PFSK-1 (cell line): ENCODE measurements around the gene NACC2.

Source experiments
- FOXP2 ChIP-seq: optimal IDR thresholded peaks from 2 replicates; pipeline ENCODE3; 2011; ENCODE audit warnings: borderline replicate concordance, control low read depth, inconsistent platforms; ENCODE audit not compliant: insufficient read depth; ENCODE audit errors: extremely low read length, extremely low read depth
- POLR2AphosphoS5 ChIP-seq: IDR thresholded peaks from 2 replicates; pipeline ENCODE4 v1.6.1; 2012; ENCODE audit warnings: low read depth, mild to moderate bottlenecking, control low read depth, low read length, moderate library complexity
- SIN3A ChIP-seq: IDR thresholded peaks from 2 replicates; pipeline ENCODE4 v1.6.1; 2012; ENCODE audit warnings: mild to moderate bottlenecking, low read length, moderate library complexity, borderline replicate concordance; ENCODE audit not compliant: insufficient read depth
- TAF1 ChIP-seq: IDR thresholded peaks from 2 replicates; pipeline ENCODE4 v1.6.1; 2012; ENCODE audit warnings: low read length, control low read depth, borderline replicate concordance; ENCODE audit not compliant: insufficient read depth
- TF ChIP-seq, protein P1 (sequence below), 2 experiments: IDR thresholded peaks; 2 replicates each; pipeline versions ENCODE4 v1.6.1 to v1.8.0; 2011 to 2012; ENCODE audit warnings: low read depth in 2 of 2, low read length in 2 of 2, control low read depth in 1 of 2, inconsistent platforms in 1 of 2, mild to moderate bottlenecking in 1 of 2, moderate library complexity in 1 of 2; ENCODE audit not compliant: insufficient read depth in 1 of 2

Gene NACC2

DNA sequence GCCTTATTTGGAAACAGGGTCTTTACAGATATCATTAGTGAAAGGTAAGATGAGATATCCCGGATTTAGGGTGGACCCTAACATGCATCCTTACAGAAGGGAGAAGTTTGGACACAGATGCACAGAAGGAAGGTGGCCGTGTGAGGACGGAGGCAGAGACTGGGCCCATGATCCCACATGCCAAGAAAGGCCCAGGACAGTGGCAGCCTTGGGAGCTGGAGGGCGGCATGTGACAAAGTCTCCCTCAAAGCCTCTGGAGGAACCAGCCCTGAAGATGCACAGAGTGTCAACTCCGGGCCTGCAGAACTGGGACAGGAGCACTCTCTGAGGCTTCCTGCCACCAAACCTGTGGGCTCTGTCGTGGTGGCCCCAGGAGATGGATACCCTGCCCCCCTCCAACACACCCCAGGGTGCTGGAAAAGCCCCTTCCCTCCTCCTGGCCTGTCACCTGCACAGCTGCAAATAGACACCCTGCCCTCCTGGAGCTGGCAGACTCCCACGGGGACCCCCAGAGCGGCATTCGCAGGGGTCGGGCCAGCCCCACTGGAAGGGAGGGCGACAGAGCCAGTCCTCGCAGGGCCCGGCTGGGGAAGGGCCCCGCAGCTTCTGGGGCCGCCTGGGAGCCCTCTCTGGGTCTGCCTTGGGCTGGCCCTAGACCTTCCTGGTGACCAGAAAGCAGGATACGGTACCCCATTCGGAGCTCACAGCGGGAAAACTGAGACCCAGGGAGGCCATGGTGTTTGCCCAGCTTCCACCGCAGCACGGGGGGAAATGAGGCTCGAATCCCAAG is 7.9 kb downstream of the NACC2 start:
- no peak for TF ChIP-seq TAF1
- TF ChIP-seq FOXP2: no peak
- TF ChIP-seq, protein P1, sequence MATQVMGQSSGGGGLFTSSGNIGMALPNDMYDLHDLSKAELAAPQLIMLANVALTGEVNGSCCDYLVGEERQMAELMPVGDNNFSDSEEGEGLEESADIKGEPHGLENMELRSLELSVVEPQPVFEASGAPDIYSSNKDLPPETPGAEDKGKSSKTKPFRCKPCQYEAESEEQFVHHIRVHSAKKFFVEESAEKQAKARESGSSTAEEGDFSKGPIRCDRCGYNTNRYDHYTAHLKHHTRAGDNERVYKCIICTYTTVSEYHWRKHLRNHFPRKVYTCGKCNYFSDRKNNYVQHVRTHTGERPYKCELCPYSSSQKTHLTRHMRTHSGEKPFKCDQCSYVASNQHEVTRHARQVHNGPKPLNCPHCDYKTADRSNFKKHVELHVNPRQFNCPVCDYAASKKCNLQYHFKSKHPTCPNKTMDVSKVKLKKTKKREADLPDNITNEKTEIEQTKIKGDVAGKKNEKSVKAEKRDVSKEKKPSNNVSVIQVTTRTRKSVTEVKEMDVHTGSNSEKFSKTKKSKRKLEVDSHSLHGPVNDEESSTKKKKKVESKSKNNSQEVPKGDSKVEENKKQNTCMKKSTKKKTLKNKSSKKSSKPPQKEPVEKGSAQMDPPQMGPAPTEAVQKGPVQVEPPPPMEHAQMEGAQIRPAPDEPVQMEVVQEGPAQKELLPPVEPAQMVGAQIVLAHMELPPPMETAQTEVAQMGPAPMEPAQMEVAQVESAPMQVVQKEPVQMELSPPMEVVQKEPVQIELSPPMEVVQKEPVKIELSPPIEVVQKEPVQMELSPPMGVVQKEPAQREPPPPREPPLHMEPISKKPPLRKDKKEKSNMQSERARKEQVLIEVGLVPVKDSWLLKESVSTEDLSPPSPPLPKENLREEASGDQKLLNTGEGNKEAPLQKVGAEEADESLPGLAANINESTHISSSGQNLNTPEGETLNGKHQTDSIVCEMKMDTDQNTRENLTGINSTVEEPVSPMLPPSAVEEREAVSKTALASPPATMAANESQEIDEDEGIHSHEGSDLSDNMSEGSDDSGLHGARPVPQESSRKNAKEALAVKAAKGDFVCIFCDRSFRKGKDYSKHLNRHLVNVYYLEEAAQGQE (IDR thresholded peaks at IDR 0.05; ENCODE audit: insufficient read depth in 1 of 2, low read depth in 2 of 2, low read length in 2 of 2): no peak
- no peak for TF ChIP-seq POLR2AphosphoS5
- no peak for TF ChIP-seq SIN3A

DNA sequence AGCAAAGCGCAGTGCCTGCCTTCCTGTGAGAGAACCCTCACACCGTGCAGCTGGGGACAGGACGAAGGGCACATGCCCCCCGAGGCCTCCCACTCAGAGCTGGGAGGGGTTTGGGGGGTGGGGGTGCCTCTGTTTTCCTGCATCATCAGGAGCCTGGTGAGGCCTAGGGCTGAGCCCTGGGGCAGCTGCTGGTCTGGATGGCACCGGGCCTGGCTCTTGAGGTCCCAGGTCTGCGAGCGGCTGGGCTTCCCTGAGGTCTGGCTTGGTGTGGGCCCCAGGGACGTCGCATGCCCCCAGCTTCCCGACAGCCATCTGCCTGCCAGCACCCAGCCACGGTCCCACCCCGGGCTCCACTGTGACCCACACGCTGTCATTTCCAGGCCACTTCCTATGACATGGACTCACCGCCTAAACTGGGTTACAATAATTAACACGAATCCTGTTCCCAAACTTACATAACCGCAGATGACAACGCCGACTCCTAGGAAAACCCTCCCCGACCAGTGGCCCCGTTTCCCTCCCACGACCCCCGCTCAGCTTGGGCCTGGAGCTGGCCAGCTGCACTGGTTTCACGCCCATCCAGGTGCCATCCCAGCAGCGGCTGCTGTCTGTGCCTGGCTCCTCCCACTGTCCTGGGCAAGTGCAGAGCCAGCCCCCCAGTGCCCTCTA is 8.7 kb downstream of the NACC2 start:
- no peak for TF ChIP-seq POLR2AphosphoS5
- no peak for TF ChIP-seq FOXP2
- no peak for TF ChIP-seq TAF1
- no peak for TF ChIP-seq SIN3A
- TF ChIP-seq, protein P1 (IDR thresholded peaks at IDR 0.05; ENCODE audit: insufficient read depth in 1 of 2, low read depth in 2 of 2, low read length in 2 of 2): no peak

DNA sequence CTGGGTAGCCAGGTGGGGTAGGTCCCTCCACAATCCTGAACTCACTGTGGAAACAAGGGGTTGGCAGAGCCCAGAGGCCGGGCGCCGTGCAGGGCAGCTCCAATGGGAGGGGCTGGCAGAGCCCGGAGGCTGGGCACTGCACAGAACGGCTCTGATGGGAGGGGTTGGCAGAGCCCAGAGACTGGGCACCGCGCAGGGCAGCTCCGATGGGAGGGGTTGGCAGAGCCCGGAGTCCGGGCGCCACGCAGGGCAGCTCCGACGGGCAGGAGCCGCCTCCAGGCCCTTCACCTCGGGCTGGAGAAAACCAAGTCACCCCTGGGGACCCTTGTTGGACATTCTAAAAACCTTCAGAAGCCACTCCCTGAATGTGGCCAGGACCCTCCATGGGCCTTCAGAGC is 9.3 kb downstream of the NACC2 start:
- no peak for TF ChIP-seq FOXP2
- TF ChIP-seq POLR2AphosphoS5: no peak
- TF ChIP-seq SIN3A: no peak
- TF ChIP-seq TAF1: no peak
- TF ChIP-seq, protein P1 (IDR thresholded peaks at IDR 0.05; ENCODE audit: insufficient read depth in 1 of 2, low read depth in 2 of 2, low read length in 2 of 2): no peak

DNA sequence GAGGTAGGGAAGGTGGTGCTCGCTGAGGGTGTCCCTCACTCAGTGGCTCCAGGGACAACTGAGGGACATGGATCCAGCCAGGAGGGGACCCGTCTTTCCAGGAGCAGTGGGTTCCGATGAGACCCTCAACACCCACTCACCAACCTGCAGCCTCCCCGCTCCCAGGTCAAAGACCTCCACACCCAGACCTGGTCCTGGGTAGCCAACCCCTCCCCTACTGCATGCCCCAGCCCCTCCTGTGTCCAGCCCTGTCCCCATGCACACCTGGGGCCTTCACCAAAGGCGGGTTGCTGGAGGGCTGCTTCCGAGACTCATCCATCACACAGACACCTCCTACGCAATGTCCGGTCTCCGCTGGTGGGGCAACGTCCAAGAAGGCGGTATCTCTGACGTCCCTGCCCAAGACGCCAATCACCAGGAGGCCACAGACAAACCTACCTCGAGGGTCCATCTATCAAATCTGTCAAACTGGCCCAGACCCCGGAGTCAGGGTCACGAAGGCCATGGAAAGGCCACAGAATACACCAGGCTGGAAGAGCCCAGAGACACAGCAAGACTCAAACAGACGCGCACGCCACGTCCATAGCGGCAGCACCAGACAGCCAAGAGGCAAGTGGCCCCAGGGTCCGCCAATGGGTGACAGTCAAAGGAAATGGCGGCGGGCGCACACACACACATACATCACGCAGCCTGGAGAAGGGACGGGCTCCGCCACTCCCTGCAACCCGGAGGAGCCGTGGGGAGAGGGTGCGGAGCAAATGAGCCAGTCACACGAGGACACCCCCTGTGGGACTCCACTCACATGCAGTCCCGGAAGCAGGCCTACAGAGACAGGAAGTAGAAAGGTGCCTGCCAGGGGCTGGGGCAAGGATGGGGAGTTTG is 10.8 kb downstream of the NACC2 start:
- no peak for TF ChIP-seq TAF1
- TF ChIP-seq FOXP2: no peak
- no peak for TF ChIP-seq SIN3A

DNA sequence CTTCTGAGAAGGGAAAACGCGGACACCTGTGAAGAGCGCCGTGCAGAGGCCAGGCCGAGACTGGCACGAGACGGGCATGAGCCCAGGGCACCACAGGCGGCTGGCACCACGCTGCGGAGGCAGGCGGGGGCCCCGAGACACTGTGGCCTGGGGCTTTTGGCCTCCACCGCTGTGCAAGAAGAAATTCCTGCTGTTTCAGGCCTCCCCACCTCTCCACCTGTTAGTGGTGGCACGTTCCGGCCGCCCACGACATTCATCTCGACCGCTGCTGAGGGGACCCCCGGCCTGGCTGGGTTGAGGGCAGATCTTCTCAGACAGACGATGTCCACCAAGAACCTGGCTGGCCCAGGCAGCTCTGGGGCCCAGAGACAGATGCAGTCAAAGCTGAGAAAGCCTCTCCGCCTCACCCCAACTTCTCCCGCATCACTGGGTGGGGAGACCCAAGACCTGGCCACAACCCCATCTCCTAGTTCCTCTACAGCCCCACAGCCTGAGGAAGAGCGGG is 11.5 kb downstream of the NACC2 start:
- TF ChIP-seq SIN3A (no peak), TAF1 (no peak), POLR2AphosphoS5 (no peak), FOXP2 (no peak)
- TF ChIP-seq, protein P1 (IDR thresholded peaks at IDR 0.05; ENCODE audit: insufficient read depth in 1 of 2, low read depth in 2 of 2, low read length in 2 of 2): no peak
